ENCODE measurements around the gene CNTN6. TPM values are rescaled to one million over a fixed set of nuclear protein-coding genes. Genes with fewer than 3 reads are reported as not detected.

The CNTN6 gene
- total RNA-seq, 2 experiments from 2014 or later = not detected

DNA sequence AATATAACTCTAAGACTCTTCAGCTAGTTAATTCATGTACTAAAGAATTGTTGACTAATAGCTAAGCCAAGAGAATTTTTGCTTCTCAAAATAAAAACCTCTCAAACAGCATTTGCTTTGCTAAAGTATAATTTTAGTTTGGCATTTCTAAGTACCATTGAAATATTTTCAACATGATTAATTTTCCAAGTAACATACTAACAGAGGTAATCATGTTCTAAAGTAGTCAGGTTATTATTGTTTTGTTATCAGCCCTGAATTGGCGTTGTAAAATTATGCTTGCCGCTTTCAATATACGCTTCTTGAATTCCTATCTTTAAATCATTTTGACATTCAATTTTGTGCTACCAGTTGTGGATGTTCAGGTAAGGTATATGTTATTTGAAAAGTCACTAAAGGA lies 134.3 kb downstream of the CNTN6 start:
- DNase-seq = no peak
- POLR2A ChIA-PET = no interaction called here
- CTCF ChIA-PET = no interaction called here
- Mint-ChIP-seq H3K4me1 (ENCODE audit: low read depth) (no peaks in the 10 kb centered on the region), H3K4me3 (no peak overlapping the region), H3K36me3 (ENCODE audit: low read depth) (no peaks in the 10 kb centered on the region), H3K27ac (no peak overlapping the region), H3K27me3 (no peaks in the 10 kb centered on the region), H3K9me3 (peaks cover 3% of the 10 kb centered on the region)
- intact Hi-C loops (cut with micrococcal nuclease) = no loop called here
- TF ChIP-seq, protein P1, sequence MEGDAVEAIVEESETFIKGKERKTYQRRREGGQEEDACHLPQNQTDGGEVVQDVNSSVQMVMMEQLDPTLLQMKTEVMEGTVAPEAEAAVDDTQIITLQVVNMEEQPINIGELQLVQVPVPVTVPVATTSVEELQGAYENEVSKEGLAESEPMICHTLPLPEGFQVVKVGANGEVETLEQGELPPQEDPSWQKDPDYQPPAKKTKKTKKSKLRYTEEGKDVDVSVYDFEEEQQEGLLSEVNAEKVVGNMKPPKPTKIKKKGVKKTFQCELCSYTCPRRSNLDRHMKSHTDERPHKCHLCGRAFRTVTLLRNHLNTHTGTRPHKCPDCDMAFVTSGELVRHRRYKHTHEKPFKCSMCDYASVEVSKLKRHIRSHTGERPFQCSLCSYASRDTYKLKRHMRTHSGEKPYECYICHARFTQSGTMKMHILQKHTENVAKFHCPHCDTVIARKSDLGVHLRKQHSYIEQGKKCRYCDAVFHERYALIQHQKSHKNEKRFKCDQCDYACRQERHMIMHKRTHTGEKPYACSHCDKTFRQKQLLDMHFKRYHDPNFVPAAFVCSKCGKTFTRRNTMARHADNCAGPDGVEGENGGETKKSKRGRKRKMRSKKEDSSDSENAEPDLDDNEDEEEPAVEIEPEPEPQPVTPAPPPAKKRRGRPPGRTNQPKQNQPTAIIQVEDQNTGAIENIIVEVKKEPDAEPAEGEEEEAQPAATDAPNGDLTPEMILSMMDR (IDR thresholded peaks at IDR 0.05) = no peak
- no peak for ATAC-seq

DNA sequence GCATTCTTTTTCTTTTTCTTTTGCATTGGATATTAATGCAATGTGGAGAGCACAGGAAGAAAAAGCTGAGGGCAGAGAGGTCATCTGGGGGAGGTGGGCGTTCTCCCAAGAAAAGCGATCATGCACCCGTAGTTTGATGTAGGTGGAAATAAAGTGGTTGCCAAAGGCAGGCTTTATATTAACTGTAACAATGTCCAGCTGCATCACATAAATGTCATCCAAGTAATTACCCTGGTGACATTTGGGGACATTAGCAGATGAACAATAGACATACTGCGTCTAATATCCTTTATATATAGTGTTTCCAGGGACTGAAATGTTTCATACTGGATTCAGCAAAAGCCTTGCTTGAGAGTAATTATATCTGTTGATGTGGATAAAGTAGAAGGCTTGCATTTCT lies 135.5 kb downstream of the CNTN6 start:
- ATAC-seq (no peak), DNase-seq (no peak)
- CTCF ChIA-PET = no interaction called here
- Mint-ChIP-seq H3K4me3 (no peak overlapping the region), H3K36me3 (ENCODE audit: low read depth) (no peaks in the 10 kb centered on the region), H3K9me3 (peaks cover 6% of the 10 kb centered on the region), H3K4me1 (ENCODE audit: low read depth) (no peaks in the 10 kb centered on the region), H3K27ac (no peak overlapping the region), H3K27me3 (no peaks in the 10 kb centered on the region)
- POLR2A ChIA-PET = no interaction called here
- intact Hi-C loops (cut with micrococcal nuclease) = no loop called here
- TF ChIP-seq, protein P1 (IDR thresholded peaks at IDR 0.05) = no peak

DNA sequence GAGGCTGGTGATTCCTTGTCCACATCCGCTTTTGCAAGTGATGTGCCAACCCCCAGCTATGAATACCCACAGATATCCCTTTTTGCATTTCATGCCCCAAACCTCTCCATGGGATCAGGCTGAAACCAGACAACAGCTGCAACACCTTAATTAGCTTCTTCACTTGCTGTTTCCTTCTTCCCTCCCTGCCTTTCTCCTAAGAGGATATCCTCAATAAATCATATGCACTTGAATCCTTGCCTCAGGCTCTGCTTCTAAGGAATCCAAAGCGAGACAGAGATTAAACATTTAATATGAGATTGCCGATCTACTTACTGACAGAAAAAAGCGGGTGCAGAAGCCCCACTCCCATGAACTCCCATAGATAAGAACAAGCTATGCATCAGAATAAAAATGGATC lies 138.1 kb downstream of the CNTN6 start:
- DNase-seq (no peak), ATAC-seq (no peak)
- TF ChIP-seq, protein P1 (IDR thresholded peaks at IDR 0.05) = no peak
- POLR2A ChIA-PET = no interaction called here
- Mint-ChIP-seq H3K4me1 (ENCODE audit: low read depth) (no peaks in the 10 kb centered on the region), H3K36me3 (ENCODE audit: low read depth) (no peaks in the 10 kb centered on the region), H3K27ac (no peak overlapping the region), H3K27me3 (no peaks in the 10 kb centered on the region), H3K4me3 (no peak overlapping the region), H3K9me3 (peaks cover 2% of the 10 kb centered on the region)
- intact Hi-C loops (cut with micrococcal nuclease) = no loop called here
- CTCF ChIA-PET = no interaction called here

DNA sequence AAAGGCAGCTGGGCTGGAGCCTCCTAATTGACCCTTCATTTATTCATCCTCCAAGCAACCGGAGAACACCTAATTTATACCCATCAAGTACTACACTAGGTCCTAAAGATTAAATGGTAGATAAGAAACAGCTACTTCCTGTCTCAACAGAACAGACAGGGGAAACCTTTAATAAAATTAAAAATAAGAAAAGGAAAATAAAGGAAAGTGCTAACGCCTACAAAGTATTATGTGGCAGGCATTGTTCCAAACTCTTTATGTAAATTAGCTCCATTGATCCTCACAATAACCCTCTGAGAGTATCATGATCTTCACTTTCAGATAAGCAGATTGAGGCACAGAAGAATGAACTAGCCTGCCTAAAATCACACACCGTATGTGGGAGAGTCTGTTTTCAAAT lies 139.5 kb downstream of the CNTN6 start:
- TF ChIP-seq, protein P1 (IDR thresholded peaks at IDR 0.05) = no peak
- ATAC-seq (no peak), DNase-seq (no peak)
- H3K27me3 Mint-ChIP-seq = no peaks in the 10 kb centered on the region
- peaks cover 2% of the 10 kb centered on the region for H3K9me3 Mint-ChIP-seq
- intact Hi-C loops (cut with micrococcal nuclease) = no loop called here
- ChIA-PET CTCF (no interaction called here), POLR2A (no interaction called here)
- no peaks in the 10 kb centered on the region for H3K36me3 Mint-ChIP-seq (ENCODE audit: low read depth)
- H3K27ac Mint-ChIP-seq = no peak overlapping the region
- no peak overlapping the region for H3K4me3 Mint-ChIP-seq
- H3K4me1 Mint-ChIP-seq (ENCODE audit: low read depth) = no peaks in the 10 kb centered on the region

DNA sequence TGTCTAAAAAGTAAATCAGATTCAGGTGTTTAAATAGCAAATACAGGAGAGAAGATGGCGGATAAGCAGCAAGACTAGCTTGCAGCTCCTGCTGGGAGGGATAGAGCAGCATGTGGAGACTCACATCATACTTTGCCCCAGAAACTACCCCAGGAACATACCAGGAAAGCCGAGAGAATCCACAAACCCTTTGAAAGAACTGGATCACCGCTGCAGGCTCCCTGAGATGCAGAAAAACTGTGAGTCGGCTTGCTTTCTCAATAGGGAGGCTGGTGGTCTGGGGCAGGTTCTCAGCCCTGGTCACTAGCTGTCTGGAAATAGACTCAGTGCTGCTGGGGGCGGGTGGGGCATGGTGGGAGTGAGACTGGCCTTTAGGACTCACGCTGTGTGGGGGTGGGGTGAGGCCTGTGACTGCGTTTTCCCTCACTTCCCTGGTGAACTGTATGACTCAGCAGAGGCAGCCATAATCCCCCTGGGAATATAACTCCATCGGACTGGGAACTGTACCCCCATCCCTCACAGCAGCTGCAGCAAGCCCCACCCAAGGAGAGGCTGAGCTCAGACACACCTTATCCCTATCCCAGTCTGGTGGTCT lies 142.8 kb downstream of the CNTN6 start:
- DNase-seq (no peak), ATAC-seq (no peak)
- Mint-ChIP-seq H3K27ac (no peak overlapping the region), H3K36me3 (ENCODE audit: low read depth) (no peaks in the 10 kb centered on the region), H3K27me3 (no peaks in the 10 kb centered on the region), H3K9me3 (peaks cover 4% of the 10 kb centered on the region), H3K4me1 (ENCODE audit: low read depth) (no peaks in the 10 kb centered on the region), H3K4me3 (no peak overlapping the region)
- ChIA-PET CTCF (no interaction called here), POLR2A (no interaction called here)
- TF ChIP-seq, protein P1 (IDR thresholded peaks at IDR 0.05) = no peak
- intact Hi-C loops (cut with micrococcal nuclease) = no loop called here

Measured in activated CD8-positive, alpha-beta T cell treated with anti-CD3 and anti-CD28 coated beads for 36 hours (primary cell).